HCT116 (cell line): ENCODE results near the gene PAX5.

Source experiments
- CTCF ChIP-seq, 3 experiments: fragments of 200-600 bp in 1 of 3; sonication (generic) in 1 of 3; IDR thresholded peaks in 2 of 3; conservative IDR thresholded peaks in 1 of 3; 2 replicates each; pipeline ENCODE4 v1.5.1; 2012 to 2017; ENCODE audit warnings: low read depth in 2 of 3, low read length in 2 of 3, antibody characterized with exemption in 1 of 3, borderline replicate concordance in 1 of 3, control low read depth in 1 of 3, mild to moderate bottlenecking in 1 of 3, mixed read lengths in 1 of 3, mixed run types in 1 of 3, moderate library complexity in 1 of 3; ENCODE audit not compliant: insufficient read depth in 1 of 3
- EZH2 ChIP-seq: fragments of 200-600 bp; sonication (generic); IDR thresholded peaks from 2 replicates; pipeline ENCODE4 v1.6.1; 2017; ENCODE audit warnings: antibody characterized with exemption, mixed run types
- EZH2phosphoT487 ChIP-seq: fragments of 200-600 bp; IDR thresholded peaks from 2 replicates; pipeline ENCODE4 v1.6.1; 2018; ENCODE audit warnings: antibody characterized with exemption, borderline replicate concordance
- FOSL1 ChIP-seq: IDR thresholded peaks from 2 replicates; pipeline ENCODE4 v1.6.1; 2012; ENCODE audit warnings: low read depth
- JUND ChIP-seq: IDR thresholded peaks from 2 replicates; pipeline ENCODE4 v1.6.1; 2012
- MAX ChIP-seq: IDR thresholded peaks from 2 replicates; pipeline ENCODE4 v1.6.1; 2012
- POLR2A ChIP-seq: IDR thresholded peaks from 2 replicates; pipeline ENCODE4 v1.7.0; 2011; ENCODE audit warnings: borderline replicate concordance; ENCODE audit not compliant: insufficient read depth, insufficient read length; ENCODE audit errors: extremely low read depth
- RAD21 ChIP-seq: IDR thresholded peaks from 2 replicates; pipeline ENCODE4 v1.6.1; 2012; ENCODE audit warnings: low read depth, mild to moderate bottlenecking
- YY1 ChIP-seq: IDR thresholded peaks from 2 replicates; pipeline ENCODE4 v1.6.1; 2011; ENCODE audit warnings: low read length, low read depth, moderate library complexity, mild to moderate bottlenecking; ENCODE audit not compliant: insufficient replicate concordance; ENCODE audit errors: extremely low read depth
- ZFX ChIP-seq: fragments of 450-650 bp; IDR thresholded peaks from 2 replicates; pipeline ENCODE4 v1.6.1; 2017
- ZNF274 ChIP-seq: fragments of 200-500 bp; sonication (Bioruptor generic); IDR thresholded peaks from 2 replicates; pipeline ENCODE4 v1.6.1; 2014; ENCODE audit warnings: mild to moderate bottlenecking, low read depth, low read length, inconsistent platforms

- TF ChIP-seq ZFX, result no peak
- TF ChIP-seq ZNF274, result no peak
- TF ChIP-seq CTCF (IDR thresholded peaks at IDR 0.05 in 2 of 3, conservative IDR thresholded peaks at IDR 0.05 in 1 of 3; ENCODE audit: borderline replicate concordance in 1 of 3, insufficient read depth in 1 of 3, low read depth in 2 of 3, low read length in 2 of 3), result no peak
- TF ChIP-seq RAD21, result no peak
- no peak for TF ChIP-seq POLR2A
- no peak for TF ChIP-seq FOSL1
- no peak for TF ChIP-seq JUND
- no peak for TF ChIP-seq YY1
- no peak for TF ChIP-seq MAX
- no peak for TF ChIP-seq EZH2
- TF ChIP-seq EZH2phosphoT487, result no peak
Measured at GRCh38 chr9:36956908-36957307, 77.2 kb downstream of the PAX5 start.
